Tibial artery (tissue), 4 donors: ENCODE data around the gene FGD5.

Experiments
- DNase-seq, 2 donors: peaks; one replicate each; pipeline ENCODE4 v3.0.0-alpha.2; 2019
- H3K27ac ChIP-seq, 2 donors: fragments of 200-600 bp; sonication (generic) in 1 of 2; 1 replicate in 1 of 2; 2 replicates in 1 of 2; pipeline ENCODE4 v1.5.1; 2018 to 2019; ENCODE audit warnings: mild to moderate bottlenecking in 1 of 2
- H3K27me3 ChIP-seq, 2 donors: fragments of 200-600 bp; sonication (generic) in 1 of 2; one replicate each; pipeline versions ENCODE4 v1.5.1 to v1.6.0; 2016 to 2019
- H3K36me3 ChIP-seq, 3 donors: fragments of 200-600 bp; sonication (generic) in 2 of 3; one replicate each; pipeline ENCODE4 v1.5.1; 2016 to 2019; ENCODE audit warnings: mild to moderate bottlenecking in 2 of 3
- H3K4me1 ChIP-seq, 4 donors: fragments of 200-600 bp; sonication (generic) in 2 of 4; 1 replicate in 3 of 4; 2 replicates in 1 of 4; pipeline ENCODE4 v1.5.1; 2016 to 2019
- H3K4me3 ChIP-seq, 2 donors: fragments of 200-600 bp; sonication (generic) in 1 of 2; 1 replicate in 1 of 2; 2 replicates in 1 of 2; pipeline ENCODE4 v1.5.1; 2018 to 2019; ENCODE audit warnings: mild to moderate bottlenecking in 2 of 2
- H3K9me3 ChIP-seq, 3 donors: fragments of 200-600 bp; sonication (generic) in 1 of 3; one replicate each; pipeline ENCODE4 v1.5.1; 2016 to 2019
- CTCF ChIP-seq, 2 experiments: fragments of 200-600 bp in 1 of 2; fragments of 450-650 bp in 1 of 2; IDR thresholded peaks; one replicate each; pipeline ENCODE4 v1.5.1; 2017 to 2019; ENCODE audit warnings: antibody characterized with exemption in 2 of 2, mild to moderate bottlenecking in 1 of 2, moderate library complexity in 1 of 2
- intact Hi-C: fragments of 100-400 bp; cut with DNase I; formaldehyde crosslinking; loops from one replicate; pipeline ENCODE4 v1.15.0; 2023; ENCODE audit warnings: low total_unique reads

The FGD5 gene

GRCh38 chr3:14892226-14892625 is 73.5 kb downstream of the FGD5 start:
- intact Hi-C loops: no loop called here
- no peaks in the 10 kb centered on the region for H3K27me3 ChIP-seq
- H3K36me3 ChIP-seq: no peaks in the 10 kb centered on the region
- TF ChIP-seq CTCF (IDR thresholded peaks at IDR 0.05): no peak
- H3K4me3 ChIP-seq: no peak overlapping the region
- DNase-seq: no peak
- no peaks in the 10 kb centered on the region for H3K4me1 ChIP-seq
- no peaks in the 10 kb centered on the region for H3K9me3 ChIP-seq
- no peak overlapping the region for H3K27ac ChIP-seq

GRCh38 chr3:14894085-14894484 is 75.3 kb downstream of the FGD5 start:
- TF ChIP-seq CTCF (IDR thresholded peaks at IDR 0.05): no peak
- no peak overlapping the region for H3K27ac ChIP-seq
- no peak for DNase-seq
- no peaks in the 10 kb centered on the region for H3K9me3 ChIP-seq
- peaks cover 0 to 13% (median 5%) of the 10 kb centered on the region in 3 donors for H3K36me3 ChIP-seq
- no peaks in the 10 kb centered on the region for H3K4me1 ChIP-seq
- no peak overlapping the region for H3K4me3 ChIP-seq
- no peaks in the 10 kb centered on the region for H3K27me3 ChIP-seq
- intact Hi-C loops: no loop called here

GRCh38 chr3:14897266-14897665 is 78.5 kb downstream of the FGD5 start:
- Histone ChIP-seq H3K4me3 (no peak overlapping the region), H3K4me1 (no peaks in the 10 kb centered on the region), H3K9me3 (no peaks in the 10 kb centered on the region), H3K27ac (no peak overlapping the region), H3K27me3 (no peaks in the 10 kb centered on the region), H3K36me3 (peaks cover 0 to 28% (median 16%) of the 10 kb centered on the region in 3 donors)
- DNase-seq: no peak
- intact Hi-C loops: no loop called here
- no peak for TF ChIP-seq CTCF (IDR thresholded peaks at IDR 0.05)

- no peak overlapping the region for H3K27ac ChIP-seq
- no peak for TF ChIP-seq CTCF (IDR thresholded peaks at IDR 0.05)
- H3K27me3 ChIP-seq: no peaks in the 10 kb centered on the region
- no peaks in the 10 kb centered on the region for H3K4me1 ChIP-seq
- peaks cover 0 to 28% (median 16%) of the 10 kb centered on the region in 3 donors for H3K36me3 ChIP-seq
- intact Hi-C loops: no loop called here
- no peak for DNase-seq
- no peak overlapping the region for H3K4me3 ChIP-seq
- no peaks in the 10 kb centered on the region for H3K9me3 ChIP-seq
Observed at GRCh38 chr3:14898929-14899328, 80.2 kb downstream of the FGD5 start.

GRCh38 chr3:14899993-14900618 is 81.3 kb downstream of the FGD5 start:
- Histone ChIP-seq H3K27ac (no peak overlapping the region), H3K4me3 (no peak overlapping the region), H3K9me3 (no peaks in the 10 kb centered on the region), H3K36me3 (peaks cover 0 to 28% (median 16%) of the 10 kb centered on the region in 3 donors), H3K4me1 (no peaks in the 10 kb centered on the region), H3K27me3 (no peaks in the 10 kb centered on the region)
- DNase-seq: no peak
- intact Hi-C loops: no loop called here
- TF ChIP-seq CTCF (IDR thresholded peaks at IDR 0.05): no peak
